ENCODE measurements around the gene AGAP2. TPM values are rescaled to one million over a fixed set of nuclear protein-coding genes. Genes with fewer than 3 reads are reported as not detected.
A peak's percentile ranks its signal among the peaks of the same experiment; 100 is the strongest.

AGAP2 gene
- total and polyA plus RNA-seq, 2 of the 8 experiments (the other 6 are each of a cell fraction or from before 2014, with no cell fraction given) = 1.5 TPM

DNA sequence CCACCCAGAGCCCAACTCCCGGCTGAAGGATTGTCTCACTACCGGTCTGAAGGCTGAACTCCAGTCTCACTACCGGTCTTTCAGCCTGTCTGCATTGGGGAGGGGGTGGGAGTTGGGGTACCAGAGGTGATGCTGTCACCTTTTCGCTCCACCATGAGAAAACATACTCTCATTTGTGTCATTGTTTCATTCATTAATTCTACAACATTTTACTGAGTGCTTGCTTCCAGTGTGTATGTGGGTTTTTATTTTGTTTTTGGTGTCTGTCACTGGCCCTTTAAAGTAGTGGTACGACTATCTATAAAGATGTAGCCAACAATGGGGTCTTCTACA is 14.1 kb upstream of the AGAP2 start:
- DNase-seq (ENCODE audit: low read depth in 1 of 2, low spot score in 2 of 2) (no peak), FAIRE-seq (no peak)
- Histone ChIP-seq H3K4me3 (ENCODE audit: extremely low read depth in 1 of 4, insufficient read depth in 2 of 4, low read depth in 3 of 4, low read length in 4 of 4) (peak overlapping the region; percentile 14 to 51 (median 22); a peak in 5 of 8 replicates), H3K14ac (ENCODE audit: insufficient read length) (no peak overlapping the region), H3K18ac (ENCODE audit: extremely low read depth, low read length) (no peak overlapping the region), H3K9ac (replicated peaks in 1 of 4; ENCODE audit: extremely low read depth in 1 of 4, low read depth in 3 of 4, low read length in 3 of 4) (no peak overlapping the region), H2AFZ (ENCODE audit: low read length) (no peak overlapping the region), H4K91ac (replicated peaks; ENCODE audit: insufficient read length, low read length) (no peak overlapping the region), H4K20me1 (replicated peaks in 1 of 2; ENCODE audit: control insufficient read depth in 1 of 2, insufficient read depth in 2 of 2, low read length in 2 of 2) (peaks cover 3 to 5% of the 10 kb centered on the region in 2 experiments), H4K8ac (ENCODE audit: extremely low read depth, insufficient read depth, low read length) (no peak overlapping the region), H2BK120ac (replicated peaks; ENCODE audit: low read depth, low read length) (no peak overlapping the region), H2BK5ac (ENCODE audit: low read depth, low read length) (no peak overlapping the region), H2AK5ac (ENCODE audit: low read depth, low read length) (no peak overlapping the region), H3K23ac (ENCODE audit: insufficient read length) (no peak overlapping the region), H3K56ac (replicated peaks; ENCODE audit: insufficient read length, low read depth, low read length) (no peak overlapping the region), H2BK20ac (ENCODE audit: low read length) (no peak overlapping the region), H3K23me2 (ENCODE audit: low read depth, low read length) (peaks cover 18% of the 10 kb centered on the region), H3K79me1 (ENCODE audit: low read depth, low read length) (peaks cover 15% of the 10 kb centered on the region; the same call in 1 of the 2 replicates), H2BK15ac (ENCODE audit: low read length) (no peak overlapping the region), H3K4me2 (ENCODE audit: insufficient read depth in 1 of 2, low read depth in 2 of 2, low read length in 2 of 2) (peak overlapping the region; percentile 75 to 95), H3K4me1 (replicated peaks in 1 of 4; ENCODE audit: control insufficient read depth in 3 of 4, insufficient read depth in 4 of 4, low read length in 3 of 4) (peaks cover 3 to 26% (median 7%) of the 10 kb centered on the region in 4 experiments; a peak in 6 of 7 replicates), H4K5ac (ENCODE audit: insufficient read length, low read depth, low read length) (no peak overlapping the region), H3K79me2 (ENCODE audit: control insufficient read depth in 1 of 2, insufficient read depth in 2 of 2, low read length in 2 of 2) (peaks cover 12 to 20% of the 10 kb centered on the region in 2 experiments), H3K27ac (ENCODE audit: low read depth, low read length) (no peak overlapping the region), H3K27me3 (replicated peaks in 1 of 4; ENCODE audit: control insufficient read depth in 3 of 4, extremely low read depth in 1 of 4, insufficient read depth in 3 of 4, low read length in 3 of 4) (peaks cover 8 to 26% (median 22%) of the 10 kb centered on the region in 4 experiments), H3K9me3 (ENCODE audit: insufficient read depth in 2 of 2, low read depth in 1 of 2, low read length in 1 of 2) (no peaks in the 10 kb centered on the region), H2BK12ac (ENCODE audit: low read depth, low read length) (no peak overlapping the region), H3K4ac (replicated peaks; ENCODE audit: insufficient read length, low read depth, low read length) (no peak overlapping the region), H3K36me3 (ENCODE audit: control insufficient read depth in 2 of 4, insufficient read depth in 4 of 4, low read length in 3 of 4) (peaks cover 17 to 32% (median 22%) of the 10 kb centered on the region in 4 experiments)
- POLR2A ChIA-PET (ENCODE audit: partially characterized antibody) = interaction anchor here (0.8 to 5.3 kb wide), 6 partner anchors 11 to 122 kb away, joined by 3 to 25 read pairs (median 7); partner anchors contain the start of genes AGAP2 and CYP27B1
- CTCF ChIA-PET (ENCODE audit: partially characterized antibody) = no interaction called here
- 10% methylated on average over 5 of the region's 5 CpGs; no CpG with 5 or more reads in 1 of the 2 experiments for WGBS, 2 experiments (ENCODE audit: extremely low coverage in 1 of 2, insufficient coverage in 1 of 2, insufficient read length in 1 of 2, insufficient replicate concordance in 2 of 2, low coverage in 1 of 2, low lambda C conversion rate in 2 of 2, missing lambda C conversion rate in 1 of 2)
- TF ChIP-seq, protein P1, sequence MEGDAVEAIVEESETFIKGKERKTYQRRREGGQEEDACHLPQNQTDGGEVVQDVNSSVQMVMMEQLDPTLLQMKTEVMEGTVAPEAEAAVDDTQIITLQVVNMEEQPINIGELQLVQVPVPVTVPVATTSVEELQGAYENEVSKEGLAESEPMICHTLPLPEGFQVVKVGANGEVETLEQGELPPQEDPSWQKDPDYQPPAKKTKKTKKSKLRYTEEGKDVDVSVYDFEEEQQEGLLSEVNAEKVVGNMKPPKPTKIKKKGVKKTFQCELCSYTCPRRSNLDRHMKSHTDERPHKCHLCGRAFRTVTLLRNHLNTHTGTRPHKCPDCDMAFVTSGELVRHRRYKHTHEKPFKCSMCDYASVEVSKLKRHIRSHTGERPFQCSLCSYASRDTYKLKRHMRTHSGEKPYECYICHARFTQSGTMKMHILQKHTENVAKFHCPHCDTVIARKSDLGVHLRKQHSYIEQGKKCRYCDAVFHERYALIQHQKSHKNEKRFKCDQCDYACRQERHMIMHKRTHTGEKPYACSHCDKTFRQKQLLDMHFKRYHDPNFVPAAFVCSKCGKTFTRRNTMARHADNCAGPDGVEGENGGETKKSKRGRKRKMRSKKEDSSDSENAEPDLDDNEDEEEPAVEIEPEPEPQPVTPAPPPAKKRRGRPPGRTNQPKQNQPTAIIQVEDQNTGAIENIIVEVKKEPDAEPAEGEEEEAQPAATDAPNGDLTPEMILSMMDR (IDR thresholded peaks at IDR 0.05; ENCODE audit: control extremely low read depth in 1 of 3, insufficient read depth in 1 of 3, low read depth in 1 of 3, low read length in 3 of 3) = no peak
- TF ChIP-seq TBP (IDR thresholded peaks at IDR 0.05; ENCODE audit: low read depth, low read length) (no peak; the same call in 1 of the 2 replicates), SIX5 (IDR thresholded peaks at IDR 0.05; ENCODE audit: low read depth, low read length) (no peak), CHD2 (IDR thresholded peaks at IDR 0.05; ENCODE audit: low read length) (no peak), ZNF274 (IDR thresholded peaks at IDR 0.05; ENCODE audit: borderline replicate concordance, extremely low read depth, low read length) (no peak), SIN3A (conservative IDR thresholded peaks at IDR 0.05 in 1 of 2, IDR thresholded peaks at IDR 0.05 in 1 of 2; ENCODE audit: low read depth in 1 of 2, low read length in 2 of 2) (no peak; a peak in 1 of 4 replicates), SP1 (IDR thresholded peaks at IDR 0.05; ENCODE audit: low read depth, low read length) (no peak), NANOG (IDR thresholded peaks at IDR 0.05; ENCODE audit: insufficient read depth, low read depth, low read length, poor library complexity, severe bottlenecking) (no peak)
